WTC11 (cell line): ENCODE measurements around the gene P3R3URF. TPM values are rescaled to one million over a fixed set of nuclear protein-coding genes. Genes with fewer than 3 reads are reported as not detected.

Experiments
- ATAC-seq: fragments of 200-7000 bp; cut with Tn5 transposase; 2 replicates; pipeline ENCODE4 v1.10.0; 2021; ENCODE audit warnings: mild to moderate bottlenecking, moderate library complexity
- CTCF ChIA-PET: fragments of 300-600 bp; sonication (Branson Sonifier 250); formaldehyde crosslinking; loops from one replicate; lab custom pipeline; 2021; ENCODE audit warnings: antibody characterized with exemption; lab: Charles Lee
- POLR2A ChIA-PET: fragments of 350-600 bp; sonication (Branson Sonifier 250); formaldehyde crosslinking; loops from one replicate; lab custom pipeline; 2021; ENCODE audit warnings: antibody characterized with exemption; lab: Charles Lee
- DNase-seq: peaks from one replicate; pipeline ENCODE4 v3.0.0; 2021; ENCODE audit warnings: low spot score
- H3K27ac Mint-ChIP-seq: 2 replicates; pipeline ENCODE4 v1.8.0; 2021; ENCODE audit warnings: mixed read lengths
- H3K27me3 Mint-ChIP-seq: 2 replicates; pipeline ENCODE4 v1.8.0; 2021; ENCODE audit warnings: low read depth, mild to moderate bottlenecking, moderate library complexity, mixed read lengths
- H3K36me3 Mint-ChIP-seq: 2 replicates; pipeline ENCODE4 v1.8.0; 2021; ENCODE audit warnings: mixed read lengths
- H3K4me1 Mint-ChIP-seq: 2 replicates; pipeline ENCODE4 v1.8.0; 2022; ENCODE audit warnings: mixed read lengths
- H3K4me3 Mint-ChIP-seq: 2 replicates; pipeline ENCODE4 v1.8.0; 2021; ENCODE audit warnings: mild to moderate bottlenecking, moderate library complexity, mixed read lengths
- H3K9me3 Mint-ChIP-seq: 2 replicates; pipeline ENCODE4 v1.8.0; 2021; ENCODE audit warnings: mixed read lengths
- AR ChIP-seq: fragments of 250-450 bp; sonication (Bioruptor Pico); IDR thresholded peaks from 2 replicates; pipeline ENCODE4 v1.9.0; 2021; ENCODE audit warnings: mild to moderate bottlenecking
- CREM ChIP-seq: sonication (generic); formaldehyde crosslinking; IDR thresholded peaks from 2 replicates; pipeline ENCODE4 v1.8.1; 2022; ENCODE audit warnings: mild to moderate bottlenecking, missing genetic modification reagents, moderate library complexity
- GRHL2 ChIP-seq: fragments of 250-450 bp; sonication (Bioruptor Pico); IDR thresholded peaks from 2 replicates; pipeline ENCODE4 v1.8.0; 2022; ENCODE audit warnings: mild to moderate bottlenecking, moderate library complexity; ENCODE audit not compliant: insufficient replicate concordance, severe bottlenecking
- IRF2 ChIP-seq: sonication (generic); formaldehyde crosslinking; IDR thresholded peaks from 2 replicates; pipeline ENCODE4 v1.8.0; 2022; ENCODE audit warnings: low read depth, missing genetic modification reagents, borderline replicate concordance
- MYBL2 ChIP-seq: sonication (generic); formaldehyde crosslinking; IDR thresholded peaks from 2 replicates; pipeline ENCODE4 v1.8.1; 2023; ENCODE audit warnings: mild to moderate bottlenecking, moderate library complexity, missing genetic modification reagents
- NFATC4 ChIP-seq: fragments of 250-450 bp; sonication (Bioruptor Pico); IDR thresholded peaks from 2 replicates; pipeline ENCODE4 v1.9.0; 2021; ENCODE audit warnings: mild to moderate bottlenecking
- PRDM15 ChIP-seq: sonication (generic); formaldehyde crosslinking; IDR thresholded peaks from 2 replicates; pipeline ENCODE4 v1.8.0; 2022; ENCODE audit warnings: missing genetic modification reagents
- TCF7 ChIP-seq: sonication (generic); formaldehyde crosslinking; IDR thresholded peaks from 2 replicates; pipeline ENCODE4 v1.8.0; 2022; ENCODE audit warnings: mild to moderate bottlenecking, low read depth, missing genetic modification reagents, moderate library complexity
- ZMAT4 ChIP-seq: fragments of 250-450 bp; sonication (Bioruptor Pico); IDR thresholded peaks from 2 replicates; pipeline ENCODE4 v1.9.0; 2021; ENCODE audit warnings: mild to moderate bottlenecking
- ZNF232 ChIP-seq: sonication (generic); formaldehyde crosslinking; IDR thresholded peaks from 2 replicates; pipeline ENCODE4 v1.8.0; 2022; ENCODE audit warnings: mild to moderate bottlenecking, missing genetic modification reagents
- ZNF317 ChIP-seq: sonication (generic); formaldehyde crosslinking; IDR thresholded peaks from 2 replicates; pipeline ENCODE4 v1.8.1; 2023; ENCODE audit warnings: low read depth, mild to moderate bottlenecking, moderate library complexity, missing genetic modification reagents, borderline replicate concordance
- ZNF396 ChIP-seq: fragments of 250-450 bp; sonication (Bioruptor Pico); IDR thresholded peaks from 2 replicates; pipeline ENCODE4 v1.8.0; 2021; ENCODE audit warnings: mild to moderate bottlenecking, moderate library complexity, borderline replicate concordance
- ZNF416 ChIP-seq: fragments of 250-450 bp; sonication (Bioruptor Pico); IDR thresholded peaks from 2 replicates; pipeline ENCODE4 v1.9.0; 2021; ENCODE audit warnings: mild to moderate bottlenecking, inconsistent platforms
- ZNF671 ChIP-seq: fragments of 250-450 bp; sonication (Bioruptor Pico); IDR thresholded peaks from 2 replicates; pipeline ENCODE4 v1.8.0; 2021; ENCODE audit warnings: mild to moderate bottlenecking
- total RNA-seq: library from RNA; stranded (reverse); gene quantifications from 3 replicates; pipeline ENCODE4 v1.2.3, GENCODE V29; 2021
- TF ChIP-seq, protein P1 (sequence below): fragments of 250-450 bp; sonication (Bioruptor Pico); IDR thresholded peaks from 2 replicates; pipeline ENCODE4 v2.1.2; 2022; ENCODE audit warnings: mild to moderate bottlenecking, moderate library complexity
- TF ChIP-seq, protein P2 (sequence below): sonication (generic); formaldehyde crosslinking; conservative IDR thresholded peaks from 2 replicates; pipeline ENCODE4 v1.8.1; 2023; ENCODE audit warnings: mild to moderate bottlenecking, low read depth, missing genetic modification reagents, moderate library complexity

The P3R3URF gene
- total RNA-seq, 1 experiment from 2014 or later, result not detected

DNA sequence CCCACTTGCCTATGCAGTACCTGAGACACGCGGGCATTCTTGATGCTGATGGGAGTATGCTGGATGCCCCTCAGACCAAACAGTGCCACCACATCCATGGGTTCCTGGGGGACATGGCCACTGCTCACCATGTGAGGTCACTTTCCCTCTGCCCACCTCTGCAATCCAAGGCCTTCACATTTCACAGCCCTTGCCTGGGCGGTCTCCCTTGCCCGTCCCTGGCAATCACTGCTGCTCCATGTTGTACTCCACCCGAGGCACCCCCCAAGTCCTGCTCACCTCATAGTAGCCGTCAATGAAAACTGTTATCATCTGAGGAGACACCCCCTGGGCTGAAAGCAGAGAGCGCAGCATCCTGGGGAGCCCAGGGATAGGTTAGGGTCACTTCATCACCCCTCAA lies 17.0 kb upstream of the P3R3URF start (continued):
- no peak for TF ChIP-seq NFATC4 (CRISPR knock-in tag)
- TF ChIP-seq ZMAT4 (CRISPR knock-in tag), result no peak
- no peak for TF ChIP-seq AR (CRISPR knock-in tag)
- no peak for TF ChIP-seq ZNF671 (CRISPR knock-in tag)
- no peak for TF ChIP-seq PRDM15
- TF ChIP-seq MYBL2 (CRISPR knock-in tag), result no peak
- no peak for TF ChIP-seq TCF7 (CRISPR knock-in tag)
- TF ChIP-seq, protein P1, sequence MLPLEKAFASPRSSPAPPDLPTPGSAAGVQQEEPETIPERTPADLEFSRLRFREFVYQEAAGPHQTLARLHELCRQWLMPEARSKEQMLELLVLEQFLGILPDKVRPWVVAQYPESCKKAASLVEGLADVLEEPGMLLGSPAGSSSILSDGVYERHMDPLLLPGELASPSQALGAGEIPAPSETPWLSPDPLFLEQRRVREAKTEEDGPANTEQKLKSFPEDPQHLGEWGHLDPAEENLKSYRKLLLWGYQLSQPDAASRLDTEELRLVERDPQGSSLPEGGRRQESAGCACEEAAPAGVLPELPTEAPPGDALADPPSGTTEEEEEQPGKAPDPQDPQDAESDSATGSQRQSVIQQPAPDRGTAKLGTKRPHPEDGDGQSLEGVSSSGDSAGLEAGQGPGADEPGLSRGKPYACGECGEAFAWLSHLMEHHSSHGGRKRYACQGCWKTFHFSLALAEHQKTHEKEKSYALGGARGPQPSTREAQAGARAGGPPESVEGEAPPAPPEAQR, result no peak
- no peak for TF ChIP-seq ZNF396 (CRISPR knock-in tag)
- no peak for TF ChIP-seq GRHL2 (CRISPR knock-in tag)
- no peak for TF ChIP-seq CREM (CRISPR knock-in tag)
- no peak for TF ChIP-seq IRF2
- no peak for TF ChIP-seq ZNF416 (CRISPR knock-in tag)

- DNase-seq, result no peak
- peaks cover 18% of the 10 kb centered on the region for H3K36me3 Mint-ChIP-seq
- no peaks in the 10 kb centered on the region for H3K27me3 Mint-ChIP-seq
- H3K27ac Mint-ChIP-seq, result no peak overlapping the region
- H3K4me1 Mint-ChIP-seq, result 0 out of 2 replicates have a peak, but pooled peaks cover under 1% of the 10 kb centered on the region
- no peak overlapping the region for H3K4me3 Mint-ChIP-seq
- no peak for TF ChIP-seq ZNF232
- no peak for TF ChIP-seq ZNF317 (CRISPR knock-in tag)
- TF ChIP-seq, protein P2, sequence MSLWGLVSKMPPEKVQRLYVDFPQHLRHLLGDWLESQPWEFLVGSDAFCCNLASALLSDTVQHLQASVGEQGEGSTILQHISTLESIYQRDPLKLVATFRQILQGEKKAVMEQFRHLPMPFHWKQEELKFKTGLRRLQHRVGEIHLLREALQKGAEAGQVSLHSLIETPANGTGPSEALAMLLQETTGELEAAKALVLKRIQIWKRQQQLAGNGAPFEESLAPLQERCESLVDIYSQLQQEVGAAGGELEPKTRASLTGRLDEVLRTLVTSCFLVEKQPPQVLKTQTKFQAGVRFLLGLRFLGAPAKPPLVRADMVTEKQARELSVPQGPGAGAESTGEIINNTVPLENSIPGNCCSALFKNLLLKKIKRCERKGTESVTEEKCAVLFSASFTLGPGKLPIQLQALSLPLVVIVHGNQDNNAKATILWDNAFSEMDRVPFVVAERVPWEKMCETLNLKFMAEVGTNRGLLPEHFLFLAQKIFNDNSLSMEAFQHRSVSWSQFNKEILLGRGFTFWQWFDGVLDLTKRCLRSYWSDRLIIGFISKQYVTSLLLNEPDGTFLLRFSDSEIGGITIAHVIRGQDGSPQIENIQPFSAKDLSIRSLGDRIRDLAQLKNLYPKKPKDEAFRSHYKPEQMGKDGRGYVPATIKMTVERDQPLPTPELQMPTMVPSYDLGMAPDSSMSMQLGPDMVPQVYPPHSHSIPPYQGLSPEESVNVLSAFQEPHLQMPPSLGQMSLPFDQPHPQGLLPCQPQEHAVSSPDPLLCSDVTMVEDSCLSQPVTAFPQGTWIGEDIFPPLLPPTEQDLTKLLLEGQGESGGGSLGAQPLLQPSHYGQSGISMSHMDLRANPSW (CRISPR knock-in tag), result no peak
- TF ChIP-seq, all 79 proteins: peak for 0
- CTCF ChIA-PET, result no interaction called here
- POLR2A ChIA-PET, result no interaction called here
- H3K9me3 Mint-ChIP-seq, result no peaks in the 10 kb centered on the region
- no peak for ATAC-seq
These were observed 15.9 kb upstream of the P3R3URF start for GRCh38 chr1:46192171-46192570.
